Activated CD4-positive, alpha-beta T cell treated with anti-CD3 and anti-CD28 coated beads for 36 hours (primary cell): ENCODE data around the gene LPP. TPM values are rescaled to one million over a fixed set of nuclear protein-coding genes. Genes with fewer than 3 reads are reported as not detected.

ENCODE experiments used
- ATAC-seq: fragments of 200-7000 bp; cut with Tn5 transposase; one replicate; pipeline ENCODE4 v1.10.0; 2021; ENCODE audit warnings: mild to moderate bottlenecking, moderate library complexity
- CTCF ChIA-PET: fragments of 350-600 bp; sonication (Branson Sonifier 250); formaldehyde crosslinking; loops from one replicate; lab custom pipeline; 2021; ENCODE audit warnings: antibody characterized with exemption; lab: Charles Lee
- POLR2A ChIA-PET: fragments of 350-600 bp; sonication (Branson Sonifier 250); formaldehyde crosslinking; loops from one replicate; lab custom pipeline; 2021; ENCODE audit warnings: antibody characterized with exemption, inconsistent platforms; lab: Charles Lee
- DNase-seq: peaks from one replicate; pipeline ENCODE4 v3.0.0-alpha.2; 2020
- H3K27ac Mint-ChIP-seq: one replicate; pipeline ENCODE4 v1.8.0; 2021; ENCODE audit warnings: mixed read lengths
- H3K27me3 Mint-ChIP-seq: one replicate; pipeline ENCODE4 v1.8.0; 2021; ENCODE audit warnings: mixed read lengths
- H3K36me3 Mint-ChIP-seq: one replicate; pipeline ENCODE4 v1.8.0; 2021; ENCODE audit warnings: low read depth, mixed read lengths
- H3K4me1 Mint-ChIP-seq: one replicate; pipeline ENCODE4 v1.8.0; 2021; ENCODE audit warnings: mixed read lengths
- H3K4me3 Mint-ChIP-seq: one replicate; pipeline ENCODE4 v1.8.0; 2021; ENCODE audit warnings: mild to moderate bottlenecking, moderate library complexity, mixed read lengths
- H3K9me3 Mint-ChIP-seq: one replicate; pipeline ENCODE4 v1.8.0; 2021; ENCODE audit warnings: low read depth, mixed read lengths
- intact Hi-C, 2 experiments: fragments of 100-400 bp; cut with DNase I in 1 of 2; cut with micrococcal nuclease in 1 of 2; formaldehyde crosslinking; loops; one replicate each; pipeline versions ENCODE4 v1.14.2 to v1.15.1; 2022 to 2024; cut with DNase I, micrococcal nuclease
- total RNA-seq, 2 experiments: library from RNA; stranded (reverse); gene quantifications; one replicate each; pipeline ENCODE4 v1.2.3, GENCODE V29; 2021

LPP gene, protein sequence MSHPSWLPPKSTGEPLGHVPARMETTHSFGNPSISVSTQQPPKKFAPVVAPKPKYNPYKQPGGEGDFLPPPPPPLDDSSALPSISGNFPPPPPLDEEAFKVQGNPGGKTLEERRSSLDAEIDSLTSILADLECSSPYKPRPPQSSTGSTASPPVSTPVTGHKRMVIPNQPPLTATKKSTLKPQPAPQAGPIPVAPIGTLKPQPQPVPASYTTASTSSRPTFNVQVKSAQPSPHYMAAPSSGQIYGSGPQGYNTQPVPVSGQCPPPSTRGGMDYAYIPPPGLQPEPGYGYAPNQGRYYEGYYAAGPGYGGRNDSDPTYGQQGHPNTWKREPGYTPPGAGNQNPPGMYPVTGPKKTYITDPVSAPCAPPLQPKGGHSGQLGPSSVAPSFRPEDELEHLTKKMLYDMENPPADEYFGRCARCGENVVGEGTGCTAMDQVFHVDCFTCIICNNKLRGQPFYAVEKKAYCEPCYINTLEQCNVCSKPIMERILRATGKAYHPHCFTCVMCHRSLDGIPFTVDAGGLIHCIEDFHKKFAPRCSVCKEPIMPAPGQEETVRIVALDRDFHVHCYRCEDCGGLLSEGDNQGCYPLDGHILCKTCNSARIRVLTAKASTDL
- total RNA-seq = 10 to 100 TPM; 34.7 to 40.6 TPM

DNA sequence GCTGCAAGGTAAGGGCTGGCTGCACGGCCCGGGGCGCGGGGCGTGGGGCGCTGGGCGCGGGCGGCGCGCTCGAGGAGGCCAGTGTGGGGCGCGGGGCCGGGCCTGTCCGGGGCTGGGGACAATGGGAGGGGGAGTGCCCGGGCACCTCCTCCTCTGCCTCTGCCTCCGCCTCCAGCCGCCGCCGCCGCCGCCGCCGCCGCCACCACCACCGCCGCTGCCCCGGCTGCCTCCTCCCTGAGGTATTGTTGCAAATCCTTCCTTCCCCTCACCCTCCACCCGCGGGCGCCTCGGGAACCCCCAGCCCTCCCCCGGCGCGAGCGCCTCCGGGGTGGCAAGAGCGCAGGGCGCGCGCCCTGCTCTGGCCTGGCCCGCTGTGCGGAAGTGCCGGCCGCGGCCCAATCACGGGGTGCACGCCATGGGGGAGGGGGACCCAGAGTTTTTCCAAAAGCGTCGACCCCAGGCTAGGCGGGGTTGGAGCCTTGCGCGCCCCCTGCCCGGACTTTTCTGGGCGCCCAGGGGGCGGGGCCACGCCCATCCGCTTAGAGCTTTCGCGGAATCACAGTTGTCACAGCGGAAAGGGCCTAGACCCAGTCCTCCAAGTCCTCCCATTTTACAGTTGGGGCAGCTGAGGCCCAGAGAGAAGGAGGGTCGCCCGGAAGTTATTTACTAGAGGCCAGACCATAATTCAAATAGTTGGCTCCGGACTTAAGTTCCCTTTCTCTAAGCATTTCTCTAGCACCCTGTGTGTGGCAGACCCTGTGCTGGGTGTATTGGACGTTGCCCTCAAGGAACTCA is at the start of gene LPP:
Gene LPP, plus strand, starts transcription at position 144 of the 795 bp plus-strand sequence. CDS start 251,964 bp downstream, outside the sequence.
- Mint-ChIP-seq H3K9me3 (no peaks in the 10 kb centered on the region), H3K36me3 (peaks cover 7% of the 10 kb centered on the region), H3K4me3 (peak within 1 kb of the TSS; percentile 76), H3K27me3 (peaks cover 3% of the 10 kb centered on the region), H3K4me1 (peaks cover 64% of the 10 kb centered on the region), H3K27ac (peak within 1 kb of the TSS; percentile 95)
- ATAC-seq (peak; percentile 76), DNase-seq (peak; percentile 91)
- CTCF ChIA-PET = interaction anchor here (0.5 to 4.1 kb wide), 7 partner anchors 13 to 799 kb away, joined by 3 to 25 read pairs (median 4); no protein-coding TSS in a partner anchor
- intact Hi-C loops = loop anchor here (1.0 to 10.0 kb wide), 8 partner anchors 17 to 801 kb away; no protein-coding TSS in a partner anchor
- POLR2A ChIA-PET = interaction anchor here (0.5 to 2.0 kb wide), 5 partner anchors 9 to 634 kb away, joined by 3 to 4 read pairs (median 3); no protein-coding TSS in a partner anchor

DNA sequence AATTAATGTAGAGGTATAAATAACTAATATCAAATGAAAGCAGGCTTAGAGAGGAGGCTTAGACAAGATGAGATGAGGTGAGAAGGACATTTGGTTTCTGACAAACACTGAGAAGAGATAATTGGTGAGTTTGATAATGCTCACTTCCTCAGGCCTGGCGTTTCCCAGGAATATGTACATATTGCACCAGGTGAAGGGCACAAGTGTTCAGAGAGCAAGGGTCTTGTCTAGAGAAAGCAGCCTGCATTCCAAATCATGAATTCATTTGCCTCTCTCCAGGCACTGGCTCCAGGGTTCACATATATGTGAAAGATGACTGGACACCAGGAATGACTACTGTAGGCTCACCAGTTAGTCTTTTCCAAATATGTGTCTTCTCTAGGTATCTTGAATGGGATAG is 48.0 kb upstream of the LPP start:
- H3K4me1 Mint-ChIP-seq = peaks cover 6% of the 10 kb centered on the region
- ChIA-PET CTCF (interaction anchor here (1.3 kb wide), 1 partner anchor 9 kb away, joined by 5 read pairs; no protein-coding TSS in a partner anchor), POLR2A (no interaction called here)
- H3K36me3 Mint-ChIP-seq = no peaks in the 10 kb centered on the region
- no peak overlapping the region for H3K27ac Mint-ChIP-seq
- ATAC-seq (no peak), DNase-seq (no peak)
- H3K27me3 Mint-ChIP-seq = peaks cover 6% of the 10 kb centered on the region
- intact Hi-C loops = no loop called here
- H3K4me3 Mint-ChIP-seq = no peak overlapping the region
- H3K9me3 Mint-ChIP-seq = peaks cover 2% of the 10 kb centered on the region

DNA sequence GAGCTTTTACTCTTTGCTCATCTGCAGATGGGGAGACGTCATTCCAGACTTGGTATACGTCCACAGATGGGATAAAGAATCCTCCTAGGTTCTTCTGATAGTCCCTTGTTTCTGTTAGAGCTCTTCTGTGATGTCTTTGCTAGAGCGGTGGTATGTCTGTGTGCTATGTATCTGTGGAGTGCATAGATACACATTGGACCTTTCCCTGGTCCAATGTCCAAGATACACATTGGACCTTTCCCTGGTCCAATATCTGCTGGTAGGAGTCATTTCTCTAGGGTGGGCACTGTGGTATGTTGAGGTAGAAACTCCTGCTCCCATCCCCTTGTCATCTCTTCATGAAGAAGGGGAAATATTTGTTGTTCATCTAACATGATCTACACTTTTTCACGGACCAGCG is 47.5 kb upstream of the LPP start:
- intact Hi-C loops = no loop called here
- CTCF ChIA-PET = interaction anchor here (1.3 kb wide), 1 partner anchor 10 kb away, joined by 5 read pairs; no protein-coding TSS in a partner anchor
- ATAC-seq = no peak

DNA sequence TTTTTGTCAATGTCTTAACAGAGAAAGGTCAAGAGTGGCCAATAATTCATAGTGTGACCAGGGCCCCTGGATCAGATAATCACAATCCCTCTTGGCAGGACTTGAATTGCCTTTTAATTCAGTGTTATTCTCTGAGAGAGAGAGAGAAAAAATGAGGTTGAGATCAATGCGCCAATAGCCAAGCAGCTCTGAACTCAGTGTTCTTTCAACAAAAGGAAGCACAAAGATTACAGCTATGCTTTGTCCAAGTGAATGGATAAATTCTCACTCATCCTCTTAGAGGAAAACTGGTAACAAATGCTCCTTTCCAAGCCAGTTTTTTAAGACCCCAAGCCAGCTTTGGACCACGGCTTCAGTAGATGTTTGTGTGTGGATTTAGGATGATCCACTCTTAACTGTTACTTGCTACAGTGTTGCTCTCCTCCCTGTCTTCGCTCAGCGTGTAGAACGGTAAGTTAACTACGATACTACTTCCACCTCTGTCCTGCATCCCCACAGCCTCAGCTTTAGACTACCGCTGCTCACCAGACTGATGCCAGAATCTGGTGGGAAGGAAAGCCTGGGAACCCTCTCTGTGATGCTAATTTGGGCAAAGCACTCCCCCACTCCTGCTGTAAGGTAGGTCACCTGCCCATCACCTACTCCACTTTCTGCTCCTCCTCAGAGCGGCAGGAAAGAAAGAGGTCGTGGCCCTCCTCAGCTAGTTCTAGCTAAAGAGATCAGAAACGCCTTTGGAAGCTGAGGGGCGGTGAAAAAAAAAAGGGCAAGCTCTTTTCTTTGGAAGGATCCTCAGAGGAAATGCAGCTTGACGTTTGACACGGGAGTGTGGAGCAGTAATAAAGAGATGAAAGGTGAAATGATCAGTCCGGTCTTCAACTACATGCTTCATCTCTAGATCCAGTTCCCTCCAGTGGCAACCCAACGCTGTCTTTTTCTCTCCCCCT is 46.8 kb upstream of the LPP start:
- Mint-ChIP-seq H3K4me1 (peaks cover 6% of the 10 kb centered on the region), H3K27me3 (peaks cover 6% of the 10 kb centered on the region), H3K27ac (no peak overlapping the region), H3K36me3 (no peaks in the 10 kb centered on the region), H3K4me3 (no peak overlapping the region), H3K9me3 (no peaks in the 10 kb centered on the region)
- CTCF ChIA-PET = interaction anchor here (0.5 to 1.3 kb wide), 3 partner anchors 11 to 847 kb away, joined by 3 to 5 read pairs (median 3); no protein-coding TSS in a partner anchor
- DNase-seq (no peak), ATAC-seq (no peak)
- intact Hi-C loops = no loop called here
- POLR2A ChIA-PET = no interaction called here

More for the DNA sequence above, 47.5 kb upstream of the LPP start:
- no peak overlapping the region for H3K27ac Mint-ChIP-seq
- H3K4me1 Mint-ChIP-seq = peaks cover 6% of the 10 kb centered on the region
- H3K36me3 Mint-ChIP-seq = no peaks in the 10 kb centered on the region
- POLR2A ChIA-PET = no interaction called here
- DNase-seq = no peak
- H3K27me3 Mint-ChIP-seq = peaks cover 6% of the 10 kb centered on the region
- no peaks in the 10 kb centered on the region for H3K9me3 Mint-ChIP-seq
- no peak overlapping the region for H3K4me3 Mint-ChIP-seq

DNA sequence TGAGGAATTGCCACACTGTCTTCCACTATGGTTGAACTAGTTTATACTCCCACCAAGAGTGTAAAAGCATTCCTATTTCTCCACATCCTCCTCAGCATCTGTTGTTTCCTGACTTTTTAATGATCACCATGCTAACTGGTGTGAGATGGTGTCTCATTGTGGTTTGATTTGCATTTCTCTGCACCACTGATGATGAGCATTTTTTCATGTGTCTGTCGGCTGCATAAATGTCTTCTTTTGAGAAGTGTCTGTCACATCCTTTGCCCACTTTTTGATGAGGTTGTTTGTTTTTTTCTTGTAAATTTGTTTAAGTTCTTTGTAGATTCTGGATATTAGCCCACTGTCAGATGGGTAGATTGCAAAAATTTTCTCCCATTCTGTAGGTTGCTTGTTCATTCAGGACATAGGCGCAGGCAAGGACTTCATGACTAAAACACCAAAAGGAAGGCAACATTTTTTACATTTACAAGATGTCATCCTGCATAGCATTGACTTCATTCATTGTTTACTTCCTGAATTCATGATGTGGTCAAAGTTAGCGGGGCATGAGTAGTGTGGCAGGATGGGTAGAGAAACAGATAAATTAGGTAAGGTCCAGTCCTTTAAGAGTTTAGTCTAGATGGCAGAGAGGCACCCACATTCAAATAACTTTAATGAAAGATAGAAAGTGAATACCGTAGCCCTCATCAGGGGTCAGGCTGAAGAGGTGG is 45.1 kb upstream of the LPP start:
- CTCF ChIA-PET = interaction anchor here (0.9 kb wide), 1 partner anchor 12 kb away, joined by 4 read pairs; no protein-coding TSS in a partner anchor
- no peak overlapping the region for H3K27ac Mint-ChIP-seq
- POLR2A ChIA-PET = no interaction called here
- H3K9me3 Mint-ChIP-seq = no peaks in the 10 kb centered on the region
- H3K4me1 Mint-ChIP-seq = peaks cover 6% of the 10 kb centered on the region
- no peak for ATAC-seq
- H3K27me3 Mint-ChIP-seq = peaks cover 6% of the 10 kb centered on the region
- intact Hi-C loops = no loop called here
- H3K4me3 Mint-ChIP-seq = no peak overlapping the region
- no peaks in the 10 kb centered on the region for H3K36me3 Mint-ChIP-seq
- DNase-seq = no peak

DNA sequence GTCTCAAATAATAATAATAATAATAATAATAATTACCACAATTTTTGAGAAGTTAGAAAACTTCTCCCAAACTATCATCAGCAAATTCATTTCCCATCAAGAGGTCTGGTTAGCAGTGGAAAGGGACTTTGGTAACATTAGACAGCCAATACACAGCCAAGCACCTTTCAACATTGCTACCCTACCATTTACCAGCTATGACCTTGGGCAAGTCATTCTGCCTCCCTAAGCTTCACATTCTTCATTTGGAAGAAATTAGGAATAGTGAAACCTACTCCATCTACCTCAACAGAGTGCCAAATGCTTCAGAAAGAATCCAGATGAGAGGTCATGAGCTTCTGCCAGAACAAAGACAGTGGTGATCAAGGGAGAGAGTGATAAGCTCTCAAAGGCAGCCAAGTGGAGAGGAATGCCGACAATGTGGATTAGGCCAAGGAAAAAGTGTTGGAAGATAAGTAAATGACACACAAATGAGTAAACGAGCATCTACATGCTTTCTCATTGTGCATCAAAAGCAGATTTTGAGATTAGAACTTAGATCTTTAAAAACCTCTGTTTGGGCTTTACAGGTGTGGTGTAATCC is 42.9 kb upstream of the LPP start:
- Mint-ChIP-seq H3K36me3 (no peaks in the 10 kb centered on the region), H3K9me3 (no peaks in the 10 kb centered on the region), H3K27me3 (peaks cover 6% of the 10 kb centered on the region), H3K27ac (no peak overlapping the region), H3K4me1 (peaks cover 6% of the 10 kb centered on the region), H3K4me3 (no peak overlapping the region)
- ChIA-PET POLR2A (interaction anchor here (0.5 kb wide), 1 partner anchor 366 kb away, joined by 5 read pairs; the partner anchor contains the start of gene BCL6), CTCF (no interaction called here)
- DNase-seq = no peak
- intact Hi-C loops = no loop called here
- no peak for ATAC-seq

DNA sequence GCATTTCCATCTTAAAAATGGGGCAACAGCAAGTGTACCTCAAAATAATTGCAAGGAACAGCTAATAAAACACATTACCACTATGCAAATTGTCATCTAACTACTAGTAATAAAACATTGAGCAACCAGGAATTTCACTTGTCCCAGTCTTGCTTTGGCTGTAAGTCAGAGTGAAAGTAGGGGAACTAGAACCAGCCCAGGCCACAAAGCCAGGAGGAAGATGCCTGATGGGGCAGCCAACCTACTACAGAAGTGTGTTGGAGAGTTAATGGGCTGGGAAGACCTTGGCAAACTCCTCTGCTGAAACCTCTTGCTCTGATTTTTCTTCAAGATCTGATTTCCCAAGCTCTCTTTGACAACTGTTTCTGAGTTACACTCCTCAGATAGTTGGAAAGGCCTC is 40.2 kb upstream of the LPP start:
- no peak for ATAC-seq
- CTCF ChIA-PET = interaction anchor here (0.7 kb wide), 1 partner anchor 13 kb away, joined by 3 read pairs; no protein-coding TSS in a partner anchor
- Mint-ChIP-seq H3K27me3 (no peaks in the 10 kb centered on the region), H3K4me3 (no peak overlapping the region), H3K9me3 (no peaks in the 10 kb centered on the region), H3K36me3 (no peaks in the 10 kb centered on the region), H3K27ac (no peak overlapping the region), H3K4me1 (peaks cover 4% of the 10 kb centered on the region)
- no peak for DNase-seq
- POLR2A ChIA-PET = no interaction called here
- intact Hi-C loops = no loop called here

DNA sequence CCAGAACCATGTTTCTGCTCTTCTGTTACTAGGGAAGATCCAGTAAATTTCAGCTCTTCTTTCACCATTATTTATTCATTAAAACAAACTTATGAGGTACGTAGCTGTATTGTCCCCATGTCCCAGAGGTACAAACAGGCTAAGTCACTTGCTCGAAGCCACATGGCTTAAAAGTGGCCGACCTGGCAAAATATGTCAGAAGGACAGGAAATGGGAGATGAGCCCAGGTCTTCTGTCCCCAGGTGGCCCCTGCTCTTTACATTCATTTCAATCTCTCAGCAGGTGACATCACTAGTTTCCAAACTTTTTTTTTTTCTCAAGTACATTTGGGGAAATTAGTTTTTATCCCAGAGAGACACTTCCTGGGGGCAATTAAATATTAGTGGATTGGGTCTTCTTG is 34.1 kb upstream of the LPP start:
- no peaks in the 10 kb centered on the region for H3K36me3 Mint-ChIP-seq
- H3K4me1 Mint-ChIP-seq = peaks cover 16% of the 10 kb centered on the region
- no peak overlapping the region for H3K27ac Mint-ChIP-seq
- CTCF ChIA-PET = no interaction called here
- ATAC-seq (no peak), DNase-seq (no peak)
- H3K9me3 Mint-ChIP-seq = no peaks in the 10 kb centered on the region
- no peaks in the 10 kb centered on the region for H3K27me3 Mint-ChIP-seq
- intact Hi-C loops = no loop called here
- POLR2A ChIA-PET = no interaction called here
- no peak overlapping the region for H3K4me3 Mint-ChIP-seq

DNA sequence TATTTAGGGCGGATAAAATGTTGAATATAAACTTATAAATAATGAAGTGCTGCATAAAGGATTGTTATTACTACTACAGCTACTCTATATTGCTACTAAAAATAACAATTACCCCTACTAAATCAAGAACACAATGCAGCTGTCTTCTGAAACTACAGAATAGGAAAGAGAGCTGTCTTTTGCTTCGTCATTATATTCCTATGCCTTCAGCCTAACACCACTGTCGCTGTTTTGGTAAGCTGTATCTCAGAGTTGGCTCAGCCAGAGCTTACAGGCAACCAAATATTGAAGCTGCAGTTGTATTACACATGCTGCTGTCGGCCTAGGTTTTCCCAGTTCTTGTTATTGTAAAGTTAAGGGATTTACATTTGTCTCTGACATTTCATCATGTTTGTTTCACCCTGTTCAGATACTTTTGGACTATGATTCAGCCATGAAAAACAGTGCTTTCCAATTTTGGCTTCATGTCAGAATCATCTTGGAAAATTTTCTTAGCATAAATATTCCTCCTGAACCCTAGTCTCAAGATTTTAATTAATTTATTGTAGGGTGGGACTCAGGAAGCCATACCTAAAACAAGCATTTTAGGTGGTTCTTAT is 31.3 kb upstream of the LPP start:
- peaks cover 16% of the 10 kb centered on the region for H3K4me1 Mint-ChIP-seq
- no peak for DNase-seq
- H3K4me3 Mint-ChIP-seq = no peak overlapping the region
- H3K27ac Mint-ChIP-seq = no peak overlapping the region
- ATAC-seq = no peak
- no peaks in the 10 kb centered on the region for H3K27me3 Mint-ChIP-seq
- intact Hi-C loops = no loop called here
- no peaks in the 10 kb centered on the region for H3K9me3 Mint-ChIP-seq
- POLR2A ChIA-PET = no interaction called here
- H3K36me3 Mint-ChIP-seq = no peaks in the 10 kb centered on the region
- CTCF ChIA-PET = interaction anchor here (0.7 to 1.0 kb wide), 2 partner anchors 48 to 81 kb away, joined by 3 read pairs; no protein-coding TSS in a partner anchor
